CD4-positive, alpha-beta T cell treated with Interleukin-4 for 1 hour (primary cell): ENCODE measurements around the gene DAP.
"Not testable (repeated sequence)": the region's sequence is repeated elsewhere in the genome, so short reads cannot be mapped to it uniquely, and the experiment has no call there.

ENCODE experiments used
- DNase-seq, 2 donors: peaks; one replicate each; pipeline ENCODE4 v3.0.0-alpha.2; 2020 to 2022

DAP gene

GRCh38 chr5:10733426-10733825 lies 27.6 kb downstream of the DAP start:
- no peak for DNase-seq

- DNase-seq = peak in 1 of 2 donors; percentile 35
These were observed 29.1 kb downstream of the DAP start for GRCh38 chr5:10731913-10732312.

- no peak for DNase-seq
These were observed 31.0 kb downstream of the DAP start for GRCh38 chr5:10730043-10730351.

- DNase-seq = no peak
These were observed 31.6 kb downstream of the DAP start for GRCh38 chr5:10729320-10730042.

GRCh38 chr5:10728679-10729078 lies 32.4 kb downstream of the DAP start:
- DNase-seq = no peak

GRCh38 chr5:10727861-10728260 lies 33.2 kb downstream of the DAP start:
- DNase-seq = no peak

GRCh38 chr5:10726913-10727517 lies 34.0 kb downstream of the DAP start:
- no peak for DNase-seq

- no peak for DNase-seq
These were observed 34.7 kb downstream of the DAP start for GRCh38 chr5:10726179-10726912.

- no peak for DNase-seq
These were observed 35.4 kb downstream of the DAP start for GRCh38 chr5:10725636-10726035.

- no peak for DNase-seq
These were observed 36.1 kb downstream of the DAP start for GRCh38 chr5:10724781-10725507.

GRCh38 chr5:10723514-10723913 lies 37.5 kb downstream of the DAP start:
- DNase-seq = no peak

GRCh38 chr5:10720766-10721165 lies 40.3 kb downstream of the DAP start:
- DNase-seq = not testable (repeated sequence)

- no peak for DNase-seq
These were observed 41.1 kb downstream of the DAP start for GRCh38 chr5:10719965-10720364.

- DNase-seq = not testable (repeated sequence)
These were observed 42.4 kb downstream of the DAP start for GRCh38 chr5:10718617-10719016.

GRCh38 chr5:10716825-10717224 lies 44.2 kb downstream of the DAP start:
- DNase-seq = not testable (repeated sequence)

- no peak for DNase-seq
These were observed 45.3 kb downstream of the DAP start for GRCh38 chr5:10715605-10716290.

GRCh38 chr5:10712574-10713366 lies 48.3 kb downstream of the DAP start:
- DNase-seq = no peak

GRCh38 chr5:10711562-10711961 lies 49.5 kb downstream of the DAP start:
- DNase-seq = no peak

GRCh38 chr5:10710513-10711128 lies 50.4 kb downstream of the DAP start:
- DNase-seq = no peak

- DNase-seq = no peak
These were observed 51.1 kb downstream of the DAP start for GRCh38 chr5:10709933-10710332.

GRCh38 chr5:10709409-10709808 lies 51.6 kb downstream of the DAP start:
- DNase-seq = no peak
